ENCODE data around the gene CCT8. TPM values are rescaled to one million over a fixed set of nuclear protein-coding genes. Genes with fewer than 3 reads are reported as not detected.

CCT8 gene
- total and polyA plus RNA-seq, 2 of the 4 experiments (the other 2 are of a cell fraction) = 172 to 192 TPM

GRCh38 chr21:29030909-29031308 lies 42.5 kb downstream of the CCT8 start:
- no peaks in the 10 kb centered on the region for H3K27me3 ChIP-seq (ENCODE audit: control insufficient read depth, insufficient read depth, low read length)

More at GRCh38 chr21:29030909-29031308, 42.5 kb downstream of the CCT8 start:
- H2AFZ ChIP-seq (replicated peaks; ENCODE audit: low read length, poor library complexity) = no peak overlapping the region
- H3K4me3 ChIP-seq (ENCODE audit: insufficient read depth, low read depth, low read length) = no peak overlapping the region
- dilution Hi-C loops (cut with HindIII; ENCODE audit: low sequenced_read_pairs, unreplicated experiment) (no loop called here), in situ Hi-C loops (cut with MboI; ENCODE audit: low sequenced_read_pairs) (loop anchor here (5.0 kb wide), 1 partner anchor 36 kb away; no protein-coding TSS in a partner anchor), intact Hi-C loops (cut with micrococcal nuclease) (loop anchor here (5.0 kb wide), 1 partner anchor 36 kb away; no protein-coding TSS in a partner anchor)
- H2BK120ac ChIP-seq (ENCODE audit: low read depth, low read length) = no peak overlapping the region
- DNase-seq (no peak), ATAC-seq (ENCODE audit: low read depth) (no peak)
- no peaks in the 10 kb centered on the region for H4K20me1 ChIP-seq (ENCODE audit: insufficient read depth, low read length)
- H2AK5ac ChIP-seq (ENCODE audit: low read depth, low read length) = no peak overlapping the region
- ChIA-PET POLR2A (ENCODE audit: unreplicated experiment) (no interaction called here), CTCF (no interaction called here)
- H3K56ac ChIP-seq (ENCODE audit: extremely low read depth, insufficient read depth, low read length) = no peak overlapping the region
- H3K9me1 ChIP-seq (ENCODE audit: insufficient read depth, low read length) = peaks cover 4% of the 10 kb centered on the region; the same call in 1 of the 2 replicates
- H3K4me2 ChIP-seq (ENCODE audit: low read depth, low read length) = no peak overlapping the region
- no peak overlapping the region for H2BK5ac ChIP-seq (ENCODE audit: low read depth, low read length, poor library complexity, severe bottlenecking)
- H3K27ac ChIP-seq (ENCODE audit: insufficient read depth, low read length) = no peak overlapping the region
- TF ChIP-seq RFX5 (IDR thresholded peaks at IDR 0.05; ENCODE audit: low read depth, low read length) (no peak), MAZ (IDR thresholded peaks at IDR 0.05; ENCODE audit: borderline replicate concordance, low read depth, low read length) (no peak), MXI1 (IDR thresholded peaks at IDR 0.05; ENCODE audit: borderline replicate concordance, low read depth, low read length) (no peak), RAD21 (IDR thresholded peaks at IDR 0.05; ENCODE audit: low read length) (no peak), BHLHE40 (IDR thresholded peaks at IDR 0.05; ENCODE audit: low read depth, low read length) (no peak), RCOR1 (IDR thresholded peaks at IDR 0.05; ENCODE audit: insufficient replicate concordance, low read length) (no peak), CHD1 (IDR thresholded peaks at IDR 0.05; ENCODE audit: low read depth, low read length) (no peak), POLR2A (IDR thresholded peaks at IDR 0.05; ENCODE audit: low read depth, low read length) (no peak), FOS (IDR thresholded peaks at IDR 0.05; ENCODE audit: low read depth, low read length) (no peak), NFE2L2 (IDR thresholded peaks at IDR 0.05; ENCODE audit: low read depth, low read length) (no peak), CTCF (conservative IDR thresholded peaks at IDR 0.05; ENCODE audit: low read depth, low read length) (no peak), SMC3 (IDR thresholded peaks at IDR 0.05; ENCODE audit: low read depth, low read length) (no peak), ELK1 (IDR thresholded peaks at IDR 0.05; ENCODE audit: borderline replicate concordance, low read depth, low read length) (no peak), MAFK (IDR thresholded peaks at IDR 0.05; ENCODE audit: low read depth, low read length) (no peak), USF2 (IDR thresholded peaks at IDR 0.05; ENCODE audit: low read depth, low read length) (no peak), CEBPB (IDR thresholded peaks at IDR 0.05; ENCODE audit: low read depth, low read length) (no peak)
- peaks cover 26 to 30% of the 10 kb centered on the region in 2 experiments for H3K79me1 ChIP-seq (ENCODE audit: low read depth in 1 of 2, low read length in 2 of 2)
- no peaks in the 10 kb centered on the region for H3K4me1 ChIP-seq (ENCODE audit: control insufficient read depth, insufficient read depth, low read length)
- H2BK20ac ChIP-seq (ENCODE audit: low read depth, low read length) = no peak overlapping the region
- H3K23ac ChIP-seq (ENCODE audit: low read depth, low read length) = no peak overlapping the region
- no peak overlapping the region for H3K4ac ChIP-seq (ENCODE audit: low read depth, low read length)
- no peak overlapping the region for H4K8ac ChIP-seq (ENCODE audit: low read depth in 2 of 2, low read length in 2 of 2)
- H3K9ac ChIP-seq (ENCODE audit: low read depth, low read length) = no peak overlapping the region
- no CpG with 5 or more reads among the region's 1 CpG for WGBS, 2 experiments (ENCODE audit: extremely low coverage in 2 of 2, insufficient read length in 1 of 2)
- no peak overlapping the region for H4K91ac ChIP-seq (ENCODE audit: insufficient read depth, low read depth, low read length)
- no peaks in the 10 kb centered on the region for H3K9me3 ChIP-seq (ENCODE audit: control insufficient read depth, insufficient read depth, low read length)
- H3K36me3 ChIP-seq (ENCODE audit: control insufficient read depth, insufficient read depth, low read length) = peaks cover 24% of the 10 kb centered on the region
- no peak overlapping the region for H4K5ac ChIP-seq (ENCODE audit: low read depth, low read length)
- H2AK9ac ChIP-seq (replicated peaks; ENCODE audit: low read depth, low read length, poor library complexity) = no peak overlapping the region
- no peak overlapping the region for H2BK15ac ChIP-seq (ENCODE audit: low read depth, low read length)
- BruUV-seq (replicated peaks) = no TSS peak
- H3K18ac ChIP-seq (ENCODE audit: low read depth, low read length) = no peak overlapping the region
- no peak overlapping the region for H3K14ac ChIP-seq (replicated peaks; ENCODE audit: low read depth, low read length)

All from IMR-90 (cell line).